B cell (primary cell): ENCODE data around the gene ZFR.

Experiments
- CTCF ChIP-seq: fragments of 200-600 bp; IDR thresholded peaks from one replicate; pipeline ENCODE4 v1.8.0; 2022; ENCODE audit warnings: antibody characterized with exemption, mild to moderate bottlenecking
- EZH2 ChIP-seq: IDR thresholded peaks from 2 replicates; pipeline ENCODE4 v1.6.1; 2012; ENCODE audit warnings: borderline replicate concordance, low read depth, mild to moderate bottlenecking, moderate library complexity, low read length; ENCODE audit not compliant: insufficient read depth, poor library complexity, severe bottlenecking

DNA sequence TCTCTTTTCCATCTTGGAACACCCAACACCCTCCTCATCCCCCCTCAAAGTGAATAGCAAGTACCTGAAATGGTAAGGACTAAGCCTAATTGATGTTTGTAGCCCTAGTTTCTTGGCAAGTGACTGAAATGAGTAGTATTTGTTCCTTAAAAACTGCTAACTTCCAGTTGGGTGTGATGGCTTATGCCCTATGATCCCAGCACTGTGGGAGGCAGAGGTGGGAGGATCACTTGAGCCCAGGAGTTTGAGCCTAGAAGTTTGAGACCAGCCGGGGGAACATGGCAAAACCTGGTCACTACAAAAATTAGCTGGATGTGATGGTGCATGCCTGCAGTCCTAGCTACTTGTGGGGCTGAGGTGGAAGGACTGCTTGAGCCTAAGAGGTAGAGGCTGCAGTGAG lies 44.1 kb downstream of the ZFR start:
- TF ChIP-seq CTCF (no peak), EZH2 (no peak)
